ENCODE data around the gene MTG2.

DNA sequence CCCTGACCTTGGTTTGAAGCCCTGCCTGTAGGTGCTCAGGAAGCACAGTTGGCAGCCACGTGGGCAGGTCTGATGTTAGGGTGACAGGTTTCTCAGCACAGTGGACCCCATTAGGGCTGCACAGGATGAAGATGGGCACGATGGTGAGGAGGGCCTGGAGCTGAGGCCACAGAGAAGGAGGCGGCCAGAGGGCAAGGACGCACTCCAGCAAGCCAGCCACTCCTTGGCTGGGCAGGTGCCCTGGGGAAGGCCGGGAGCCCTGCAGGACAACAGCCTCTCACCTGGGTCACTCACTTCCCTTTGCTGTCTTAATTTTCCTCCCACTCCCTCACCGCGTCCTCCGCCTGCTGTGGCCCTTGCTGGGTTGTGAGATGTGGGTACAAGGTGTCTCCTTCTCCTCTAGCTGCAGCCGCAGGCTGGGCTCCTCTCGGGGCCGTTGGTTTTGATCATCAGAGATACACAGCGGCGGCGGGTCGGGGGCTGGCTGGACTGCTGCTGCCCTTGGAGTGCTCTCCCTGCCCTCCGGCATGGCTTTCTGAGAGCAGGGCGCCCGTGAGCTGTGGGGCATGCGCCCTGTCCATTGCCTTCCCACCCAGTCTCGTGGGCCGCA lies 61.2 kb downstream of the MTG2 start:
- TF ChIP-seq, protein P1, sequence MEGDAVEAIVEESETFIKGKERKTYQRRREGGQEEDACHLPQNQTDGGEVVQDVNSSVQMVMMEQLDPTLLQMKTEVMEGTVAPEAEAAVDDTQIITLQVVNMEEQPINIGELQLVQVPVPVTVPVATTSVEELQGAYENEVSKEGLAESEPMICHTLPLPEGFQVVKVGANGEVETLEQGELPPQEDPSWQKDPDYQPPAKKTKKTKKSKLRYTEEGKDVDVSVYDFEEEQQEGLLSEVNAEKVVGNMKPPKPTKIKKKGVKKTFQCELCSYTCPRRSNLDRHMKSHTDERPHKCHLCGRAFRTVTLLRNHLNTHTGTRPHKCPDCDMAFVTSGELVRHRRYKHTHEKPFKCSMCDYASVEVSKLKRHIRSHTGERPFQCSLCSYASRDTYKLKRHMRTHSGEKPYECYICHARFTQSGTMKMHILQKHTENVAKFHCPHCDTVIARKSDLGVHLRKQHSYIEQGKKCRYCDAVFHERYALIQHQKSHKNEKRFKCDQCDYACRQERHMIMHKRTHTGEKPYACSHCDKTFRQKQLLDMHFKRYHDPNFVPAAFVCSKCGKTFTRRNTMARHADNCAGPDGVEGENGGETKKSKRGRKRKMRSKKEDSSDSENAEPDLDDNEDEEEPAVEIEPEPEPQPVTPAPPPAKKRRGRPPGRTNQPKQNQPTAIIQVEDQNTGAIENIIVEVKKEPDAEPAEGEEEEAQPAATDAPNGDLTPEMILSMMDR (IDR thresholded peaks at IDR 0.05; ENCODE audit: insufficient read depth, low read depth, low read length), result no peak
- TF ChIP-seq EZH2 (IDR thresholded peaks at IDR 0.05; ENCODE audit: insufficient read depth, low read length), result no peak

Data from astrocyte (in vitro differentiated cells and primary cell).